ENCODE results near the gene EML5. TPM values are rescaled to one million over a fixed set of nuclear protein-coding genes. Genes with fewer than 3 reads are reported as not detected.

Gene EML5
- total RNA-seq, 2 experiments from 2014 or later, result 2.8 to 3.1 TPM

- DNase-seq, result no peak
- H3K27ac Mint-ChIP-seq, result no peak overlapping the region
- no peaks in the 10 kb centered on the region for H3K9me3 Mint-ChIP-seq
- H3K27me3 ChIP-seq (ENCODE audit: control insufficient read depth in 1 of 2, insufficient read depth in 2 of 2, low read length in 2 of 2), result no peaks in the 10 kb centered on the region
- intact Hi-C loops (cut with DNase I, micrococcal nuclease), result no loop called here
- H3K36me3 ChIP-seq (ENCODE audit: insufficient read depth, low read length), result no peaks in the 10 kb centered on the region
- no peaks in the 10 kb centered on the region for H3K4me1 ChIP-seq (ENCODE audit: insufficient read depth, low read length)
- no peak for ATAC-seq (ENCODE audit: poor library complexity)
- ChIA-PET POLR2A (interaction anchor here (0.7 kb wide), 1 partner anchor 82 kb away, joined by 3 read pairs; no protein-coding TSS in a partner anchor), CTCF (no interaction called here)
- H3K4me3 Mint-ChIP-seq, result no peak overlapping the region
- H3K4me3 ChIP-seq (ENCODE audit: low read length), result no peak overlapping the region
- H3K27me3 Mint-ChIP-seq, result no peaks in the 10 kb centered on the region
- H3K4me1 Mint-ChIP-seq (ENCODE audit: low read depth), result no peaks in the 10 kb centered on the region
- H3K36me3 Mint-ChIP-seq (ENCODE audit: low read depth), result peaks cover 7% of the 10 kb centered on the region
- TF ChIP-seq, protein P1, sequence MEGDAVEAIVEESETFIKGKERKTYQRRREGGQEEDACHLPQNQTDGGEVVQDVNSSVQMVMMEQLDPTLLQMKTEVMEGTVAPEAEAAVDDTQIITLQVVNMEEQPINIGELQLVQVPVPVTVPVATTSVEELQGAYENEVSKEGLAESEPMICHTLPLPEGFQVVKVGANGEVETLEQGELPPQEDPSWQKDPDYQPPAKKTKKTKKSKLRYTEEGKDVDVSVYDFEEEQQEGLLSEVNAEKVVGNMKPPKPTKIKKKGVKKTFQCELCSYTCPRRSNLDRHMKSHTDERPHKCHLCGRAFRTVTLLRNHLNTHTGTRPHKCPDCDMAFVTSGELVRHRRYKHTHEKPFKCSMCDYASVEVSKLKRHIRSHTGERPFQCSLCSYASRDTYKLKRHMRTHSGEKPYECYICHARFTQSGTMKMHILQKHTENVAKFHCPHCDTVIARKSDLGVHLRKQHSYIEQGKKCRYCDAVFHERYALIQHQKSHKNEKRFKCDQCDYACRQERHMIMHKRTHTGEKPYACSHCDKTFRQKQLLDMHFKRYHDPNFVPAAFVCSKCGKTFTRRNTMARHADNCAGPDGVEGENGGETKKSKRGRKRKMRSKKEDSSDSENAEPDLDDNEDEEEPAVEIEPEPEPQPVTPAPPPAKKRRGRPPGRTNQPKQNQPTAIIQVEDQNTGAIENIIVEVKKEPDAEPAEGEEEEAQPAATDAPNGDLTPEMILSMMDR (IDR thresholded peaks at IDR 0.05), result no peak
- no peaks in the 10 kb centered on the region for H3K9me3 ChIP-seq (ENCODE audit: control insufficient read depth in 1 of 2, insufficient read depth in 1 of 2, low read length in 2 of 2)
- H3K27ac ChIP-seq (ENCODE audit: low read depth in 1 of 2, low read length in 2 of 2), result no peak overlapping the region
Observed at GRCh38 chr14:88710709-88711108, 82.0 kb downstream of the EML5 start.

GRCh38 chr14:88707088-88707487 is 85.7 kb downstream of the EML5 start:
- intact Hi-C loops (cut with DNase I, micrococcal nuclease), result no loop called here
- Histone ChIP-seq H3K4me3 (ENCODE audit: low read length) (no peak overlapping the region), H3K27ac (ENCODE audit: low read depth in 1 of 2, low read length in 2 of 2) (no peak overlapping the region), H3K36me3 (ENCODE audit: insufficient read depth, low read length) (no peaks in the 10 kb centered on the region), H3K9me3 (ENCODE audit: control insufficient read depth in 1 of 2, insufficient read depth in 1 of 2, low read length in 2 of 2) (no peaks in the 10 kb centered on the region), H3K27me3 (ENCODE audit: control insufficient read depth in 1 of 2, insufficient read depth in 2 of 2, low read length in 2 of 2) (no peaks in the 10 kb centered on the region), H3K4me1 (ENCODE audit: insufficient read depth, low read length) (no peaks in the 10 kb centered on the region)
- ATAC-seq (ENCODE audit: poor library complexity), result no peak
- ChIA-PET POLR2A (no interaction called here), CTCF (no interaction called here)
- Mint-ChIP-seq H3K27me3 (no peaks in the 10 kb centered on the region), H3K27ac (no peak overlapping the region), H3K36me3 (ENCODE audit: low read depth) (peaks cover 16% of the 10 kb centered on the region), H3K4me3 (no peak overlapping the region), H3K9me3 (no peaks in the 10 kb centered on the region), H3K4me1 (ENCODE audit: low read depth) (no peaks in the 10 kb centered on the region)
- TF ChIP-seq, protein P1 (IDR thresholded peaks at IDR 0.05), result no peak
- DNase-seq, result no peak

DNA sequence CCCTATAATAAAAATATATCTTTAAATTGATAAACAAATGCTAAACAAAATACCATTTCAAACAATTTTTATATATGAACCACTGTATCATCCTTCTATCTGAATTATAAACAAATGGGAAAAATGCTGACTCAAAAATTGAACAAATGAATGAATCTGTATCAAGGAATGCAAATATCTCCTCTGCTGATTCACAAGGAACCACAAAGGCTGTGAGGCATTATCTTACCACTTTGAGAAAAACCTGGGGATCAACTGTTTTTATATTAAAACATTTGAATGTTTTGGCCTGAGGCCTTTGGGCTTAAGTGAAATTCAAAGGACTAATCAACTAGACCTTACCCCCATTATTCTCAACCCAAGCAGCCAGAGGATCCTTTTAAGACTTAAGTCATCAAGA is 86.3 kb downstream of the EML5 start:
- H3K27me3 ChIP-seq (ENCODE audit: control insufficient read depth in 1 of 2, insufficient read depth in 2 of 2, low read length in 2 of 2), result no peaks in the 10 kb centered on the region
- H3K4me3 Mint-ChIP-seq, result no peak overlapping the region
- CTCF ChIA-PET, result no interaction called here
- no peaks in the 10 kb centered on the region for H3K36me3 ChIP-seq (ENCODE audit: insufficient read depth, low read length)
- no peaks in the 10 kb centered on the region for H3K9me3 Mint-ChIP-seq
- POLR2A ChIA-PET, result no interaction called here
- no peaks in the 10 kb centered on the region for H3K9me3 ChIP-seq (ENCODE audit: control insufficient read depth in 1 of 2, insufficient read depth in 1 of 2, low read length in 2 of 2)
- ATAC-seq (ENCODE audit: poor library complexity), result no peak
- TF ChIP-seq, protein P1 (IDR thresholded peaks at IDR 0.05), result no peak
- DNase-seq, result no peak
- H3K27ac Mint-ChIP-seq, result no peak overlapping the region
- H3K36me3 Mint-ChIP-seq (ENCODE audit: low read depth), result peaks cover 16% of the 10 kb centered on the region
- H3K4me3 ChIP-seq (ENCODE audit: low read length), result no peak overlapping the region
- H3K27ac ChIP-seq (ENCODE audit: low read depth in 1 of 2, low read length in 2 of 2), result no peak overlapping the region
- intact Hi-C loops (cut with DNase I, micrococcal nuclease), result no loop called here
- no peaks in the 10 kb centered on the region for H3K27me3 Mint-ChIP-seq
- H3K4me1 ChIP-seq (ENCODE audit: insufficient read depth, low read length), result no peaks in the 10 kb centered on the region
- H3K4me1 Mint-ChIP-seq (ENCODE audit: low read depth), result no peaks in the 10 kb centered on the region
